ENCODE data around the gene DLGAP1. TPM values are rescaled to one million over a fixed set of nuclear protein-coding genes. Genes with fewer than 3 reads are reported as not detected.

DLGAP1 gene
- total RNA-seq, 1 donor from 2014 or later: 0.63 TPM

DNA sequence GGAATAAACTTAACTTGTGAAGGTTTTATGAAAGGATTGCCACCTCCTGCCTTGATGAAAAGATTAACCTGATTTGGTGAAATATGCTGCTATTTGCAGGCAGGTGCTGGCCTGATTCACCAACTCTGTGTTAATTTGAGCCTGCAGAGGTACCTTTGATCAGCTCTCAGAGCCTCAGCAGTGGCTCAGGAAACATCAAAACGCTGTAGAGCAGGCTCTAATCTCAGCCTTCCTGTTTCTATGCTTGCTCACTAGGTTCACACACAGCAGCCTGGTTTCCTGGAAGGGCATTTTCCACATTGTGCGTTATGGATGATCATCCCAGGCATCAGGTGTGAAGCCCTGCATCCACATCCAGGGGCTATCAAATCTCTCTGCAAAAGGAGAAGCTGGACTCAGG, 988.2 kb downstream of the DLGAP1 start:
- TF ChIP-seq, protein P1, sequence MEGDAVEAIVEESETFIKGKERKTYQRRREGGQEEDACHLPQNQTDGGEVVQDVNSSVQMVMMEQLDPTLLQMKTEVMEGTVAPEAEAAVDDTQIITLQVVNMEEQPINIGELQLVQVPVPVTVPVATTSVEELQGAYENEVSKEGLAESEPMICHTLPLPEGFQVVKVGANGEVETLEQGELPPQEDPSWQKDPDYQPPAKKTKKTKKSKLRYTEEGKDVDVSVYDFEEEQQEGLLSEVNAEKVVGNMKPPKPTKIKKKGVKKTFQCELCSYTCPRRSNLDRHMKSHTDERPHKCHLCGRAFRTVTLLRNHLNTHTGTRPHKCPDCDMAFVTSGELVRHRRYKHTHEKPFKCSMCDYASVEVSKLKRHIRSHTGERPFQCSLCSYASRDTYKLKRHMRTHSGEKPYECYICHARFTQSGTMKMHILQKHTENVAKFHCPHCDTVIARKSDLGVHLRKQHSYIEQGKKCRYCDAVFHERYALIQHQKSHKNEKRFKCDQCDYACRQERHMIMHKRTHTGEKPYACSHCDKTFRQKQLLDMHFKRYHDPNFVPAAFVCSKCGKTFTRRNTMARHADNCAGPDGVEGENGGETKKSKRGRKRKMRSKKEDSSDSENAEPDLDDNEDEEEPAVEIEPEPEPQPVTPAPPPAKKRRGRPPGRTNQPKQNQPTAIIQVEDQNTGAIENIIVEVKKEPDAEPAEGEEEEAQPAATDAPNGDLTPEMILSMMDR (conservative IDR thresholded peaks at IDR 0.05; ENCODE audit: low read depth, low read length): no peak
- no peak overlapping the region for H3K4me3 ChIP-seq (ENCODE audit: low read depth, low read length)
- no peak for DNase-seq (ENCODE audit: low read depth)

DNA sequence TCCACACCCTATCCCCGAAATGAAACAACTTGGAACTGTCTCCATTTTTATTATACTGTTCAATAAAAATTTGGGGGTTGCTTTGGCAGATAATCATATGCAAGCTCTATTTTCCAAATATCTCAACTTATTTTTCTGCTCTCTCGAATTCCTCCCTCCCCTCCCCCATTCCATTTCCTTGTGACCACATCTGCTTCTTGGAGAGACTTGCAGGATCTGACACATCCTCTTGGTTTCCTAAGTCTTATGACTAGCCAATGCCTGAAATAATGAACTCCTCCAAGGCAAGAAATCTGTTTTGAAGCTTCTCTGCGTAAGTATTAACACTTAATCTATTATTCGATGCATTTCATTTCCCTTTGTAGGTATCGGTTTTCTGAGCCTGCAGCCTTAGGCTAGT, 989.1 kb downstream of the DLGAP1 start:
- DNase-seq (ENCODE audit: low read depth): no peak
- H3K4me3 ChIP-seq (ENCODE audit: low read depth, low read length): no peak overlapping the region
- TF ChIP-seq, protein P1 (conservative IDR thresholded peaks at IDR 0.05; ENCODE audit: low read depth, low read length): no peak

DNA sequence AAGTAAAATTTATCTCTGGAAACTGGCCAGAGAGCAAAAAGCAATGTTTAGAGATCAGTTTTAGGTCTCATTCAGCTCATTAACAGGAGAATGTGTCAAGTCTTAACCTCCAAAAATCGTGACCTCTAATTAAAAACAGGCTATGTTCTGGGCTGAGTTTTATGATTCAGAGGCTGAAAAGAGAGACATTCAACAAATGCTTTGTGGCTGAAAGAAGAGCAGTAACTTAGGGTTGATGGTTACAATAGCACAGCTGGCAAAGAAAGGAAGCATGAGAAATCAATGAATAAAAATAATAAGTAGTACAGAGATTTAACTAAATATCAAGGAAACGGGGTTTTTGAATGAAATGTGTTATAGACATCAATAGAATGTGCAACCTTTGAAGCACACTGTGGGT, 992.1 kb downstream of the DLGAP1 start:
- H3K4me3 ChIP-seq (ENCODE audit: low read depth, low read length): no peak overlapping the region
- TF ChIP-seq, protein P1 (conservative IDR thresholded peaks at IDR 0.05; ENCODE audit: low read depth, low read length): no peak
- DNase-seq (ENCODE audit: low read depth): no peak

DNA sequence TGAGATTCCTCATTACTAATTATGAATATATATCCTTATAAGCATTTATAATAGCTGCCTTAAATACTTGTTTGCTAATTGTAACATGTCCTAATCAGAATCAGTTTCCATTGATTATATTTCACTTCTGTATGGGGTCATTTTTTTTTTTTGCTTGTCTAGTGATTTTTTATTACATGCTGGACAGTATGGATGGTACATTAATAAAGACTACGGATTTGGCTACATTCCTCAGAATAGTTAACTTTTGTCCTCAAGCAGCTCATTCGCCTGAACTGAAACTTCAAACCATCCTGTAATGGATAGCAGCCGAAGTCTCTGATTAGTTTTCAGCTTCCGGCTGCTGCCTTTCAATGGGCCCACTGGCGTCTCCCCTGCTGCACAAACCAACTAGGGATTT, 993.4 kb downstream of the DLGAP1 start:
- no peak overlapping the region for H3K4me3 ChIP-seq (ENCODE audit: low read depth, low read length)
- DNase-seq (ENCODE audit: low read depth): no peak
- TF ChIP-seq, protein P1 (conservative IDR thresholded peaks at IDR 0.05; ENCODE audit: low read depth, low read length): no peak

DNA sequence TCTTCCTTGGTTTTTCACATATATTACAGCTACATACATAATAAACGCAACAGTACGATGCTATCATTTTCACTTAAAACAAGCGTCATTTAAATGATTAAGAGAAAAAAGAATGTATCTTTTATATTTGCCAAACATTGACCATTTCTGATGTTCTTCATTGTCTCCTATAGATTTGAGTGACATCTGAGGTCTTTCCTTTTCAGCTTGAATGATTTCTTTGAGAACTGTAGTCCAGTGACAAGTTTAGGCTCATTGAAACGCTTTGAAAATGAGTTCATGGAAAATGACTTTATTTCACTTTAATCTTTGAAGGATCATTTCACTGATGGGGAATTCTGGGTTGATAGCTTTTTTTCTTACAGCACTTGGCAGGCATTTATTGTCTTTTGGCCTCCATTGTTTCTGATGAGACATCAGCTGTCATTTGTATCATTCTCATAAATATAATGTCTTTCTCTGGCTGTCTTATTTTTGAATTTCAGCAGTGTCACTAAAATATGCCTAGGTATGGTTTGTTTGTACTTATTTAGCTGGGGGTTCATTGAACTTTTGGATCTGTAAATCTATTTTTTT, 994.2 kb downstream of the DLGAP1 start:
- no peak overlapping the region for H3K4me3 ChIP-seq (ENCODE audit: low read depth, low read length)
- no peak for DNase-seq (ENCODE audit: low read depth)
- TF ChIP-seq, protein P1 (conservative IDR thresholded peaks at IDR 0.05; ENCODE audit: low read depth, low read length): no peak

DNA sequence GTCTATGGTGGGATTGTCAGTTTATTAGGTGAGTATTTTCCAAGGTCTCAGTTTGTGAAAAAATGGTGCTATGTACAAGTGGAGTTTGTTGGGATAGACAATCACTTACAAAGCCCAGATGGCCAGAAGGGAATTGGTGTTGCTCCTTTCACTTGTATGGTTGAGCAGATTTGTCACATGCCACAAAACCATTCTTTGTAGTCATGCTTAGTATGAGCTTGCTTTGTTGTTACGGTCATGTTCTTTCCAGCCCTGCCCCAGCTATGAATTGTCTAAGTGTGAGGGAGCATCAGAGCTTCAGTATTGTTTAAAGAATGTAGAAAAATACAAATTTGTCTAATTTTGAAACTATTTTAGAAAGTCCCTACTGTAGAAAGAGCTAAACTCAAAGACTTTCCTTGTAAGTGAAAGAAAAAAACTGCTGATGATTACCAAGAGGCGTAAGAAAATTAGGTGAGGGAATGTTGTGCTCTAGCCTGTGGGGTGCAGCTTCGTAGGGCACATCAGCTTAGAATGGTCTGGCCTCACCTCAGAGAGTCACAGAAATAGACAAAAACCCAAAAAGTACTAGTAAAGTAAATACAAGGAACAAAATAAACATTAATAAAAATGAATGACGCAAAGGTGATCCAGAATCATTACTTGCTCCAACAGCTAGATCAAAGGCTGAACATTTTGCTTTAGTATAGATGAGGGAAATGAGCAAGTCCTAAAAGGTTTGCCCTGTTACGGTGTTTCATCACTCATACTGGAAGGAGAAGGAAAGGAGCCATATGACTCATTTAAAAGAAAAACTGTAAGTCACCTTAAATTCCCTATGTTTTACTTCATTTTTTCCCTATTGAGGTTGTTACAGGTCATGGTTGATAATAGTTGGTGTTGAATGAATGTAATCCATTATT, 995.9 kb downstream of the DLGAP1 start:
- TF ChIP-seq, protein P1 (conservative IDR thresholded peaks at IDR 0.05; ENCODE audit: low read depth, low read length): no peak
- DNase-seq (ENCODE audit: low read depth): no peak
- H3K4me3 ChIP-seq (ENCODE audit: low read depth, low read length): no peak overlapping the region
